Naive thymus-derived CD8-positive, alpha-beta T cell (primary cell): ENCODE data around the gene POM121. TPM values are rescaled to one million over a fixed set of nuclear protein-coding genes. Genes with fewer than 3 reads are reported as not detected.
A peak's percentile ranks its signal among the peaks of the same experiment; 100 is the strongest.
"Not testable (repeated sequence)": the region's sequence is repeated elsewhere in the genome, so short reads cannot be mapped to it uniquely, and the experiment has no call there.

Experiments used
- ATAC-seq, 2 donors: fragments of 150-1000 bp; cut with Tn5 transposase in 1 of 2; sonication (Bioruptor Pico), chemical (Tn5 transposase) in 1 of 2; 1 replicate in 1 of 2; 2 replicates in 1 of 2; pipeline ENCODE4 v1.10.0; 2021; ENCODE audit warnings: mild to moderate bottlenecking in 2 of 2, moderate library complexity in 2 of 2
- POLR2A ChIA-PET: fragments of 350-600 bp; sonication (Branson Sonifier 250); formaldehyde crosslinking; loops from one replicate; lab custom pipeline; 2021; ENCODE audit warnings: antibody characterized with exemption; lab: Charles Lee
- DNase-seq, 10 donors: peaks; one replicate each; pipeline versions ENCODE4 v3.0.0 to v3.0.0-alpha.2; 2020 to 2022
- H3K27ac Mint-ChIP-seq, 10 donors: one replicate each; pipeline ENCODE4 v1.8.0; 2020 to 2022; ENCODE audit warnings: mild to moderate bottlenecking in 10 of 10, mixed read lengths in 10 of 10, moderate library complexity in 4 of 10, inconsistent platforms in 1 of 10
- H3K27me3 Mint-ChIP-seq, 5 donors: one replicate each; pipeline ENCODE4 v1.8.0; 2021 to 2022; ENCODE audit warnings: mixed read lengths in 5 of 5
- H3K36me3 Mint-ChIP-seq, 3 donors: one replicate each; pipeline ENCODE4 v1.8.0; 2020 to 2022; ENCODE audit warnings: mixed read lengths in 3 of 3, mild to moderate bottlenecking in 2 of 3, inconsistent platforms in 1 of 3
- H3K4me1 Mint-ChIP-seq, 4 donors: one replicate each; pipeline ENCODE4 v1.8.0; 2021 to 2022; ENCODE audit warnings: mixed read lengths in 4 of 4
- H3K4me3 Mint-ChIP-seq, 10 donors: one replicate each; pipeline ENCODE4 v1.8.0; 2020 to 2022; ENCODE audit warnings: mild to moderate bottlenecking in 10 of 10, mixed read lengths in 10 of 10, moderate library complexity in 6 of 10, inconsistent platforms in 1 of 10
- H3K9me3 Mint-ChIP-seq, 9 donors: one replicate each; pipeline ENCODE4 v1.8.0; 2020 to 2022; ENCODE audit warnings: mixed read lengths in 9 of 9, mild to moderate bottlenecking in 3 of 9, inconsistent platforms in 1 of 9, moderate library complexity in 1 of 9
- polyA plus RNA-seq, 3 donors: library from polyadenylated mRNA; unstranded; fragments of 300-500 nt; fragmentation: Illumina TruSeq; gene quantifications; one replicate each; pipeline ENCODE4 v1.2.3, GENCODE V29; 2021
- total RNA-seq, 8 experiments: library from RNA in 2 of 8; stranded (reverse) in 2 of 8; gene quantifications; one replicate each; pipeline ENCODE4 v1.2.3 and lab custom pipeline; 2021 to 2026

The POM121 gene
- total and polyA plus RNA-seq, 5 experiments from 2014 or later, result 9.0 to 67.8 (median 18.4) TPM

- Mint-ChIP-seq H3K36me3 (peaks cover under 1 to 49% (median 11%) of the 10 kb centered on the region in 3 donors), H3K4me1 (peaks cover 30 to 49% (median 36%) of the 10 kb centered on the region in 4 donors), H3K27me3 (no peaks in the 10 kb centered on the region), H3K9me3 (no peaks in the 10 kb centered on the region), H3K27ac (peak overlapping the region; percentile 85 to 99 (median 95)), H3K4me3 (peak overlapping the region; percentile 90 to 99 (median 94))
- ATAC-seq (peak; percentile 9 to 27), DNase-seq (no peak)
- POLR2A ChIA-PET, result no interaction called here
Observed at GRCh38 chr7:72925546-72926120, 738 bp downstream of the POM121 start.

- not testable (repeated sequence) for DNase-seq, ATAC-seq, H3K9me3 Mint-ChIP-seq, H3K4me3 Mint-ChIP-seq, H3K27me3 Mint-ChIP-seq
- Mint-ChIP-seq H3K27ac (peak overlapping the region in 2 of 10 donors; percentile 38 to 40), H3K4me1 (peaks cover 27 to 43% (median 36%) of the 10 kb centered on the region in 4 donors), H3K36me3 (peaks cover 4 to 57% (median 17%) of the 10 kb centered on the region in 3 donors)
- POLR2A ChIA-PET, result interaction anchor here (0.6 kb wide), 1 partner anchor 379 kb away, joined by 4 read pairs; no protein-coding TSS in a partner anchor
Observed at GRCh38 chr7:72927791-72928190, 2.9 kb downstream of the POM121 start.

- H3K36me3 Mint-ChIP-seq, result peaks cover 4 to 57% (median 17%) of the 10 kb centered on the region in 3 donors
- H3K27me3 Mint-ChIP-seq, H3K4me3 Mint-ChIP-seq, H3K9me3 Mint-ChIP-seq, DNase-seq, POLR2A ChIA-PET, ATAC-seq: not testable (repeated sequence)
- H3K27ac Mint-ChIP-seq, result peak overlapping the region in 3 of 10 donors; percentile 6 to 40 (median 10)
- H3K4me1 Mint-ChIP-seq, result peaks cover 25 to 40% (median 35%) of the 10 kb centered on the region in 4 donors
Observed at GRCh38 chr7:72928216-72928615, 3.3 kb downstream of the POM121 start.

GRCh38 chr7:72942022-72942705, 17.3 kb downstream of the POM121 start:
- H3K36me3 Mint-ChIP-seq, result peaks cover 0 to 28% (median 3%) of the 10 kb centered on the region in 3 donors
- ATAC-seq, POLR2A ChIA-PET, H3K27me3 Mint-ChIP-seq, DNase-seq, H3K9me3 Mint-ChIP-seq: not testable (repeated sequence)
- H3K27ac Mint-ChIP-seq, result peak overlapping the region in 5 of 10 donors; percentile 57 to 86 (median 81)
- H3K4me1 Mint-ChIP-seq, result peaks cover 9 to 29% (median 25%) of the 10 kb centered on the region in 4 donors
- H3K4me3 Mint-ChIP-seq, result peak overlapping the region in 4 of 10 donors; percentile 39 to 66 (median 50)

GRCh38 chr7:72942956-72943355, 18.1 kb downstream of the POM121 start:
- H3K4me1 Mint-ChIP-seq, result peaks cover 9 to 21% (median 18%) of the 10 kb centered on the region in 4 donors
- ATAC-seq, H3K9me3 Mint-ChIP-seq, POLR2A ChIA-PET, H3K27ac Mint-ChIP-seq, H3K27me3 Mint-ChIP-seq, H3K4me3 Mint-ChIP-seq, DNase-seq: not testable (repeated sequence)
- peaks cover 0 to 29% (median 3%) of the 10 kb centered on the region in 3 donors for H3K36me3 Mint-ChIP-seq

GRCh38 chr7:72944937-72945336, 20.0 kb downstream of the POM121 start:
- POLR2A ChIA-PET, DNase-seq, H3K4me3 Mint-ChIP-seq, ATAC-seq, H3K9me3 Mint-ChIP-seq, H3K4me1 Mint-ChIP-seq, H3K27ac Mint-ChIP-seq, H3K27me3 Mint-ChIP-seq: not testable (repeated sequence)
- H3K36me3 Mint-ChIP-seq, result peaks cover 0 to 24% (median 0%) of the 10 kb centered on the region in 3 donors

GRCh38 chr7:72945597-72945996, 20.7 kb downstream of the POM121 start:
- ATAC-seq, POLR2A ChIA-PET, H3K9me3 Mint-ChIP-seq, H3K4me3 Mint-ChIP-seq, H3K27me3 Mint-ChIP-seq, H3K4me1 Mint-ChIP-seq, DNase-seq: not testable (repeated sequence)
- H3K36me3 Mint-ChIP-seq, result peaks cover 0 to 24% (median 0%) of the 10 kb centered on the region in 3 donors
- H3K27ac Mint-ChIP-seq, result peak overlapping the region in 1 of 10 donors; percentile 40

GRCh38 chr7:72946130-72946745, 21.3 kb downstream of the POM121 start:
- H3K27me3 Mint-ChIP-seq, POLR2A ChIA-PET, H3K9me3 Mint-ChIP-seq, H3K4me3 Mint-ChIP-seq, H3K4me1 Mint-ChIP-seq, DNase-seq, ATAC-seq: not testable (repeated sequence)
- Mint-ChIP-seq H3K36me3 (peaks cover 0 to 22% (median 0%) of the 10 kb centered on the region in 3 donors), H3K27ac (peak overlapping the region in 1 of 10 donors; percentile 33)

- POLR2A ChIA-PET, H3K9me3 Mint-ChIP-seq, H3K4me3 Mint-ChIP-seq, H3K27ac Mint-ChIP-seq, DNase-seq, H3K27me3 Mint-ChIP-seq, H3K4me1 Mint-ChIP-seq: not testable (repeated sequence)
- H3K36me3 Mint-ChIP-seq, result peaks cover 0 to 17% (median 0%) of the 10 kb centered on the region in 3 donors
- peak in 1 of 2 donors; percentile 10 for ATAC-seq
Observed at GRCh38 chr7:72948714-72949113, 23.8 kb downstream of the POM121 start.

- ATAC-seq, H3K9me3 Mint-ChIP-seq, H3K4me1 Mint-ChIP-seq, H3K27me3 Mint-ChIP-seq, H3K27ac Mint-ChIP-seq, DNase-seq, H3K4me3 Mint-ChIP-seq, POLR2A ChIA-PET: not testable (repeated sequence)
- peaks cover 0 to 15% (median 0%) of the 10 kb centered on the region in 3 donors for H3K36me3 Mint-ChIP-seq
Observed at GRCh38 chr7:72949276-72949675, 24.4 kb downstream of the POM121 start.

- H3K4me1 Mint-ChIP-seq, H3K27ac Mint-ChIP-seq, H3K4me3 Mint-ChIP-seq, DNase-seq, ATAC-seq, H3K9me3 Mint-ChIP-seq, H3K27me3 Mint-ChIP-seq, POLR2A ChIA-PET: not testable (repeated sequence)
- peaks cover 0 to 15% (median 0%) of the 10 kb centered on the region in 3 donors for H3K36me3 Mint-ChIP-seq
Observed at GRCh38 chr7:72949686-72950085, 24.8 kb downstream of the POM121 start.

GRCh38 chr7:72950432-72950831, 25.5 kb downstream of the POM121 start:
- H3K27ac Mint-ChIP-seq, ATAC-seq, H3K4me1 Mint-ChIP-seq, POLR2A ChIA-PET, DNase-seq, H3K27me3 Mint-ChIP-seq, H3K4me3 Mint-ChIP-seq, H3K9me3 Mint-ChIP-seq: not testable (repeated sequence)
- H3K36me3 Mint-ChIP-seq, result peaks cover 0 to 15% (median 0%) of the 10 kb centered on the region in 3 donors
